Adrenal gland (tissue), 5 donors: ENCODE data around the gene FGF23.

Source experiments
- CTCF ChIP-seq, 6 experiments: fragments of 450-650 bp in 4 of 6; fragments of 200-600 bp in 2 of 6; sonication (generic) in 1 of 6; IDR thresholded peaks; 1 replicate in 5 of 6; 2 replicates in 1 of 6; pipeline versions ENCODE4 v1.5.1 to v1.8.0; 2016 to 2021; ENCODE audit warnings: antibody characterized with exemption in 6 of 6, mild to moderate bottlenecking in 2 of 6, moderate library complexity in 1 of 6
- POLR2A ChIP-seq, 2 donors: fragments of 450-650 bp; IDR thresholded peaks; one replicate each; pipeline ENCODE4 v1.6.1; 2017; ENCODE audit warnings: antibody characterized with exemption in 2 of 2, mild to moderate bottlenecking in 2 of 2, moderate library complexity in 1 of 2
- donor health status: DM: no; HTN: no; CAD: no.

GRCh38 chr12:4356041-4356327 is 23.5 kb downstream of the FGF23 start:
- TF ChIP-seq CTCF (IDR thresholded peaks at IDR 0.05): peak in 4 of 6 experiments; percentile 19 to 38 (median 28)
- TF ChIP-seq POLR2A (IDR thresholded peaks at IDR 0.05): no peak
